Left ventricle myocardium inferior (tissue), 1 donor: ENCODE results near the gene BCL2L13. TPM values are rescaled to one million over a fixed set of nuclear protein-coding genes. Genes with fewer than 3 reads are reported as not detected.
A peak's percentile ranks its signal among the peaks of the same experiment; 100 is the strongest.

ENCODE experiments used
- DNase-seq: peaks from one replicate; pipeline ENCODE4 v3.0.0-alpha.2; 2020
- H3K27ac ChIP-seq: fragments of 200-600 bp; replicated peaks from 2 replicates; pipeline ENCODE4 v1.8.0; 2021
- H3K27me3 ChIP-seq: fragments of 200-600 bp; 2 replicates; pipeline ENCODE4 v1.8.0; 2021; ENCODE audit warnings: low read depth
- H3K36me3 ChIP-seq: fragments of 200-600 bp; 2 replicates; pipeline ENCODE4 v1.8.0; 2021
- H3K4me1 ChIP-seq: fragments of 200-600 bp; 2 replicates; pipeline ENCODE4 v1.8.0; 2021
- H3K4me3 ChIP-seq: fragments of 200-600 bp; 2 replicates; pipeline ENCODE4 v1.8.0; 2021; ENCODE audit warnings: mild to moderate bottlenecking, moderate library complexity
- H3K9me3 ChIP-seq: fragments of 200-600 bp; replicated peaks from 2 replicates; pipeline ENCODE4 v1.8.0; 2021
- intact Hi-C: fragments of 100-400 bp; cut with micrococcal nuclease; formaldehyde crosslinking; loops from one replicate; pipeline ENCODE4 v1.11.0; 2022
- long read RNA-seq: library from polyadenylated mRNA; unstranded; transcript quantifications from one replicate; pipeline ENCODE4 v2.0.0, GENCODE V29; 2021
- total RNA-seq: library from RNA; stranded (reverse); fragmentation: NEBNext Ultra II Directional; extraction: Animal tissue kit (Norgen Biotek cat#: 25700); gene quantifications from one replicate; pipeline ENCODE4 v1.2.1, GENCODE V29; 2021
- TF ChIP-seq, protein P1 (sequence below): fragments of 200-600 bp; IDR thresholded peaks from 2 replicates; pipeline ENCODE4 v1.8.0; 2021; ENCODE audit warnings: antibody characterized with exemption, mild to moderate bottlenecking, borderline replicate concordance
- donor health status: DM: no; HTN: yes; CAD: no; lungs with severe emphysema.

BCL2L13 gene, protein sequence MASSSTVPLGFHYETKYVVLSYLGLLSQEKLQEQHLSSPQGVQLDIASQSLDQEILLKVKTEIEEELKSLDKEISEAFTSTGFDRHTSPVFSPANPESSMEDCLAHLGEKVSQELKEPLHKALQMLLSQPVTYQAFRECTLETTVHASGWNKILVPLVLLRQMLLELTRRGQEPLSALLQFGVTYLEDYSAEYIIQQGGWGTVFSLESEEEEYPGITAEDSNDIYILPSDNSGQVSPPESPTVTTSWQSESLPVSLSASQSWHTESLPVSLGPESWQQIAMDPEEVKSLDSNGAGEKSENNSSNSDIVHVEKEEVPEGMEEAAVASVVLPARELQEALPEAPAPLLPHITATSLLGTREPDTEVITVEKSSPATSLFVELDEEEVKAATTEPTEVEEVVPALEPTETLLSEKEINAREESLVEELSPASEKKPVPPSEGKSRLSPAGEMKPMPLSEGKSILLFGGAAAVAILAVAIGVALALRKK
- total RNA-seq = 111 TPM
- long read RNA-seq, full-length matches to known transcripts = 57 of 137 reads
- long read RNA-seq, partial matches to known transcripts = 71 of 137 reads
- long read RNA-seq, other reads (novel, unspliced or antisense) = 9 of 137 reads

DNA sequence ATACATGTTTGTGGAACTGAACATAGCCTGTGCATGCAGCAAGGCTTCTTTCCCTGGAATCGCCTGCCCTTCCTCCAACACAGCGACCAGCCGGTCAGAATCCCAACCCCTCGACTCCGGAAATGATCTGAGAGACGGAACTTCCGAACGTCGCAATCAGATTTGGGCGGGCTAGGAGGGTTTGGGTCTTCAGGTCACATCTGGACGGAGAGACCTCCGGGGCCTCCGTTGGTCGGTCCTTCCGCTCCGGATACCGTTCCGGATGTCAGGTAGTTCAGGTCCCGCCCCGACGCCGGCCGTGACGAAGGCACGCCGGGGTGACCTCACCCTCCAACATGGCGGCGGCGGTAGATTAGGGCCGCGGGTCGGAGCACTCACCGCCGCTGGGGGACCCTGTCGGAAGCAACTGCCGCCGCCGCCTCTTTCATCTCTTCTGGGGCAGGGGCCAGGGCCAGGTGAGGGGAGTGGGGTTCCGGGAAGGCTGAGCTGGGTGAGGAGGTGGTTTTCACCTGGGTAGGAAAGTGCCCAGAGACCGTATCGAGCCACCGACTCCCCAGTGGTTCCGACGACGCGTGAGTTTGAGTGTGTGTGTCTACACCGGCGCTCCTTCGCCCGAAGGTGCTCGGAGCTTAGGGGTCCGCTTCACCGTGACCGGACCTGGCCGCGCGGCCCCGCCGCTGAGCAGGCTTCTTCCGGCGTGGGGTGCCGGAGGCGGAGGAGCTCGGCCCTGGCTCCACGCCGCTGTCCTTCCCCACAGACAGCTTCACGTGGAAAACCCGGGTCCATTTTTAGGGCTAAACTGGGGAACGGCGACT is at the start of gene BCL2L13:
Gene BCL2L13 (plus strand): TSS at position 326 of the 815 bp plus-strand sequence. CDS start 16,955 bp downstream, outside the sequence.
- Histone ChIP-seq H3K9me3 (no peaks in the 10 kb centered on the region), H3K27ac (peak within 1 kb of the TSS; percentile 99), H3K36me3 (no peaks in the 10 kb centered on the region), H3K27me3 (no peaks in the 10 kb centered on the region), H3K4me1 (peaks cover 33% of the 10 kb centered on the region), H3K4me3 (peak within 1 kb of the TSS; percentile 93)
- peak; percentile 92 for DNase-seq
- TF ChIP-seq, protein P1, sequence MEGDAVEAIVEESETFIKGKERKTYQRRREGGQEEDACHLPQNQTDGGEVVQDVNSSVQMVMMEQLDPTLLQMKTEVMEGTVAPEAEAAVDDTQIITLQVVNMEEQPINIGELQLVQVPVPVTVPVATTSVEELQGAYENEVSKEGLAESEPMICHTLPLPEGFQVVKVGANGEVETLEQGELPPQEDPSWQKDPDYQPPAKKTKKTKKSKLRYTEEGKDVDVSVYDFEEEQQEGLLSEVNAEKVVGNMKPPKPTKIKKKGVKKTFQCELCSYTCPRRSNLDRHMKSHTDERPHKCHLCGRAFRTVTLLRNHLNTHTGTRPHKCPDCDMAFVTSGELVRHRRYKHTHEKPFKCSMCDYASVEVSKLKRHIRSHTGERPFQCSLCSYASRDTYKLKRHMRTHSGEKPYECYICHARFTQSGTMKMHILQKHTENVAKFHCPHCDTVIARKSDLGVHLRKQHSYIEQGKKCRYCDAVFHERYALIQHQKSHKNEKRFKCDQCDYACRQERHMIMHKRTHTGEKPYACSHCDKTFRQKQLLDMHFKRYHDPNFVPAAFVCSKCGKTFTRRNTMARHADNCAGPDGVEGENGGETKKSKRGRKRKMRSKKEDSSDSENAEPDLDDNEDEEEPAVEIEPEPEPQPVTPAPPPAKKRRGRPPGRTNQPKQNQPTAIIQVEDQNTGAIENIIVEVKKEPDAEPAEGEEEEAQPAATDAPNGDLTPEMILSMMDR = no peak
- intact Hi-C loops = loop anchor here (10.0 kb wide), 1 partner anchor 64 kb away; no protein-coding TSS in a partner anchor

DNA sequence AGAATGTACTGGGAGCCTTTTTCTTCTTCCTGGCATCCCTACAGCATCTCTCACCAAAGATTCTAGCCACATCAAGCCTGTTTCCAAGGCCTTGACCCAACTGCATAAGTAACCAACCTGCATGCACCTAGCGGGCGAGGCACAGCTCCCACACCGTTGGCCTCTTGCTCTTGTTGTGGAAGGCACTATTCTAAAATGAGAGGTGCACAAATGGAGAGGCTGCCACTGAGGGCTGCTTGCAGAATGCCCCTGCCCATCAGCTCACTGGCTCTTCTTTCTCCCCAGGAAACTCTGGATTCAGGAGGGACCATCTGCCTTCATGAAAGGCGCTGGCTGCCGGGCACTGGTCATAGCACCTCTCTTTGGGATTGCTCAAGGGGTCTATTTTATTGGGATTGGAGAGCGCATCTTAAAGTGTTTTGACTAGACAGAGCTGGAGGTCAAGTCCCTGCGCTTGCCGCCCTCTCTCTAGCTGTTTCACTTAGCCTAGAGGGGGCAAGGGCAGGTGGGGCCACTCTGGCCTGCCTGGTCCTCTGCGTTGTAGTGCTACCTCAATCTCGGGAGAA is 48.7 kb upstream of the BCL2L13 start:
- H3K4me3 ChIP-seq = no peak overlapping the region
- H3K4me1 ChIP-seq = peaks cover 11% of the 10 kb centered on the region
- no peak for DNase-seq
- intact Hi-C loops = no loop called here
- TF ChIP-seq, protein P1 = no peak
- peaks cover 59% of the 10 kb centered on the region for H3K36me3 ChIP-seq
- H3K9me3 ChIP-seq = no peaks in the 10 kb centered on the region
- H3K27ac ChIP-seq = no peak overlapping the region
- H3K27me3 ChIP-seq = no peaks in the 10 kb centered on the region

DNA sequence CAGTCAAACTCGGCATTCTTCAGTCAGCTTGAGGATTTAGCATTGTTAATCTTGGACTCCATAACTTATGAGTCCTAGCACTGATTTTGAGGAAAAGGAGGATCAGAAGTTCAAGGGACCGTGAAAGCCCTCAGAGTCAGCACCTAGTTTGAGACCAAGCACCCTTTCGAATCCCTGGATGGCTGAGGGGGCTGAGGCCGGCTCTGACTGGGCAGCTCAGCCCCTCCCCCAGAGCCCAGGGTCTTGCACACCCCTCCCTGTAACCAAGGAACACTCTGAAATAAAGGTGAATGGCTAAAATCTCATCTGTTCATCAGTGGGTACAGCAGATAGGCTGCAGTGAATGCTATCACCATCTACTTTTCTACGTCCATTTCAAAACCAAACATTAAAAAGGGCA is 48.0 kb upstream of the BCL2L13 start:
- intact Hi-C loops = no loop called here
- no peak overlapping the region for H3K4me3 ChIP-seq
- peaks cover 11% of the 10 kb centered on the region for H3K4me1 ChIP-seq
- peaks cover 66% of the 10 kb centered on the region for H3K36me3 ChIP-seq
- TF ChIP-seq, protein P1 = no peak
- H3K27ac ChIP-seq = no peak overlapping the region
- no peaks in the 10 kb centered on the region for H3K9me3 ChIP-seq
- H3K27me3 ChIP-seq = no peaks in the 10 kb centered on the region
- no peak for DNase-seq

DNA sequence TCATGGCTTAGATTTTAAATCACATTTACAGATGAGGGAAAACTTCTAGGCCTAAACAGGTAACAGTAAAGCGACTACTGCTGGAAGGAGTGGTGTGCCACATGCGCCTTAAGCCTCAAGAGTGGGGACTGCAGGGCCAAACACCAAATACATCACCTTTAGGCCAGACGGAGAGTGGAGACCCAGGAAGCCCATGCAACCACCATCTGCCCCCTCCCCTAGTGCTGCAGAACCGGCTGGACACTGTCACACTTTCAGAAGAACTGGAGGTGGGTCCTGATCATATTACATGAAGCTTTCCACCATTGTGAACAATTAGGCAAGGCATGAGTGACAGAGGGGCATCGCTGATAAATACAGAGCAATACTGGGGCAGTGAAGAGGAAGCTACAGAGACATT is 46.4 kb upstream of the BCL2L13 start:
- TF ChIP-seq, protein P1 = no peak
- Histone ChIP-seq H3K27ac (no peak overlapping the region), H3K9me3 (no peaks in the 10 kb centered on the region), H3K4me3 (no peak overlapping the region), H3K36me3 (peaks cover 82% of the 10 kb centered on the region), H3K4me1 (peaks cover 3% of the 10 kb centered on the region), H3K27me3 (no peaks in the 10 kb centered on the region)
- intact Hi-C loops = no loop called here
- no peak for DNase-seq

DNA sequence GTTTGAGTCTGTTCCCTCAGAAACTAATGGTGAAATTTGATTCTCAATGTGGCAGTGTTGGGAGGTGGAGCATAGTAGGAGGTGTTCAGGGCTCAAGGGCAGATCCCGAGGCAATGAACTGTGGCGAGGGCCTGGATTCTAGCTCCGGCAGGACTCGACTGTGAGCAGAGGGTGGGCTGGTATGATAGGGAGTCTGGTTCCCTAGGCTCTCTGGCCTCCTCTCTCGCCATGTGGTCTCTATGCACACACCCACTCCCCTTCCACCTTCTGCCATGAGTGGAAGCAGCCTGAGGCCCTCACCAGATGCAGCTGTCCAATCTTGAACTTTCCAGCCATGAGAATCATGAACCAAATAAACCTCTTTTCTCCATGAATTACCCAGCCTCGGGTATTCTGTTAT is 42.3 kb upstream of the BCL2L13 start:
- no peaks in the 10 kb centered on the region for H3K9me3 ChIP-seq
- H3K27ac ChIP-seq = no peak overlapping the region
- intact Hi-C loops = no loop called here
- no peak overlapping the region for H3K4me3 ChIP-seq
- H3K4me1 ChIP-seq = peaks cover 3% of the 10 kb centered on the region
- TF ChIP-seq, protein P1 = no peak
- H3K36me3 ChIP-seq = peaks cover 97% of the 10 kb centered on the region
- DNase-seq = no peak
- no peaks in the 10 kb centered on the region for H3K27me3 ChIP-seq
